ENCODE measurements around the gene WDR11. TPM values are rescaled to one million over a fixed set of nuclear protein-coding genes. Genes with fewer than 3 reads are reported as not detected.

WDR11 gene
- total and polyA plus RNA-seq, 4 donors, result 24.1 to 109 (median 34.5) TPM

GRCh38 chr10:120841522-120842189 is 9.5 kb upstream of the WDR11 start:
- ATAC-seq (ENCODE audit: insufficient read depth, low FRiP score), result no peak
- Histone ChIP-seq H3K9me3 (ENCODE audit: control insufficient read depth in 4 of 4, insufficient read depth in 3 of 4, low read length in 3 of 4) (no peaks in the 10 kb centered on the region), H3K36me3 (ENCODE audit: control insufficient read depth in 4 of 4, insufficient read depth in 4 of 4, low read length in 4 of 4) (no peaks in the 10 kb centered on the region), H3K4me1 (ENCODE audit: control insufficient read depth in 5 of 5, insufficient read depth in 5 of 5, low read length in 5 of 5) (no peaks in the 10 kb centered on the region), H3K27ac (ENCODE audit: low read depth in 1 of 2, low read length in 1 of 2) (no peak overlapping the region), H3K9ac (ENCODE audit: insufficient read depth in 1 of 2, low read length in 2 of 2) (no peak overlapping the region), H3K4me3 (no peak overlapping the region), H3K27me3 (ENCODE audit: control insufficient read depth in 3 of 3, insufficient read depth in 3 of 3, low read length in 2 of 3) (peaks cover 0 to 2% (median 0%) of the 10 kb centered on the region in 3 donors)
- no peak for TF ChIP-seq CTCF (IDR thresholded peaks at IDR 0.05; ENCODE audit: control extremely low read depth, extremely low read depth)
- 78 to 83% methylated on average over 1 of the region's 1 CpG for WGBS, 2 donors
- no peak for DNase-seq

GRCh38 chr10:120854388-120854787 is 3.2 kb downstream of the WDR11 start:
- Histone ChIP-seq H3K9ac (ENCODE audit: insufficient read depth in 1 of 2, low read length in 2 of 2) (no peak overlapping the region), H3K27ac (ENCODE audit: low read depth in 1 of 2, low read length in 1 of 2) (no peak overlapping the region), H3K4me3 (no peak overlapping the region), H3K9me3 (ENCODE audit: control insufficient read depth in 4 of 4, insufficient read depth in 3 of 4, low read length in 3 of 4) (no peaks in the 10 kb centered on the region), H3K36me3 (ENCODE audit: control insufficient read depth in 4 of 4, insufficient read depth in 4 of 4, low read length in 4 of 4) (peaks cover 3 to 20% (median 12%) of the 10 kb centered on the region in 4 donors), H3K27me3 (ENCODE audit: control insufficient read depth in 3 of 3, insufficient read depth in 3 of 3, low read length in 2 of 3) (no peaks in the 10 kb centered on the region), H3K4me1 (ENCODE audit: control insufficient read depth in 5 of 5, insufficient read depth in 5 of 5, low read length in 5 of 5) (peaks cover 0 to 10% (median 5%) of the 10 kb centered on the region in 5 donors)
- DNase-seq (no peak), ATAC-seq (ENCODE audit: insufficient read depth, low FRiP score) (no peak)
- no peak for TF ChIP-seq CTCF (IDR thresholded peaks at IDR 0.05; ENCODE audit: control extremely low read depth, extremely low read depth)
- WGBS, 2 donors, result 92 to 98% methylated on average over 2 of the region's 2 CpGs

- TF ChIP-seq CTCF (IDR thresholded peaks at IDR 0.05; ENCODE audit: control extremely low read depth, extremely low read depth), result no peak
- 79 to 83% methylated on average over 2 of the region's 2 CpGs for WGBS, 2 donors
- Histone ChIP-seq H3K36me3 (ENCODE audit: control insufficient read depth in 4 of 4, insufficient read depth in 4 of 4, low read length in 4 of 4) (peaks cover 11 to 36% (median 16%) of the 10 kb centered on the region in 4 donors), H3K4me3 (no peak overlapping the region), H3K9ac (ENCODE audit: insufficient read depth in 1 of 2, low read length in 2 of 2) (no peak overlapping the region), H3K9me3 (ENCODE audit: control insufficient read depth in 4 of 4, insufficient read depth in 3 of 4, low read length in 3 of 4) (no peaks in the 10 kb centered on the region), H3K27me3 (ENCODE audit: control insufficient read depth in 3 of 3, insufficient read depth in 3 of 3, low read length in 2 of 3) (no peaks in the 10 kb centered on the region), H3K27ac (ENCODE audit: low read depth in 1 of 2, low read length in 1 of 2) (no peak overlapping the region), H3K4me1 (ENCODE audit: control insufficient read depth in 5 of 5, insufficient read depth in 5 of 5, low read length in 5 of 5) (no peaks in the 10 kb centered on the region)
- ATAC-seq (ENCODE audit: insufficient read depth, low FRiP score) (no peak), DNase-seq (no peak)
Observed at GRCh38 chr10:120861178-120861855, 10.2 kb downstream of the WDR11 start.

Data from lung (tissue), 12 donors.